ENCODE results near the gene BAIAP2. TPM values are rescaled to one million over a fixed set of nuclear protein-coding genes. Genes with fewer than 3 reads are reported as not detected.

The BAIAP2 gene
- total and polyA plus RNA-seq, 2 of the 13 experiments (the other 11 are each of a cell fraction or from before 2014, with no cell fraction given) = 22.5 to 24.0 TPM

GRCh38 chr17:81143717-81144422 lies 108.9 kb downstream of the BAIAP2 start (continued):
- TF ChIP-seq PRDM15 (CRISPR knock-in tag; IDR thresholded peaks at IDR 0.05) (no peak), ZNF781 (CRISPR knock-in tag; IDR thresholded peaks at IDR 0.05; ENCODE audit: borderline replicate concordance, not compliant biosample characterization) (no peak), ZFP41 (CRISPR knock-in tag; IDR thresholded peaks at IDR 0.05; ENCODE audit: borderline replicate concordance) (no peak), KDM1A (CRISPR knock-in tag; IDR thresholded peaks at IDR 0.05) (no peak), STAT5B (CRISPR knock-in tag; IDR thresholded peaks at IDR 0.05) (no peak), PLSCR1 (CRISPR knock-in tag; IDR thresholded peaks at IDR 0.05; ENCODE audit: borderline replicate concordance) (no peak), FLYWCH1 (CRISPR knock-in tag; IDR thresholded peaks at IDR 0.05) (no peak), TBX2 (CRISPR knock-in tag; IDR thresholded peaks at IDR 0.05; ENCODE audit: borderline replicate concordance) (no peak; the same call in 1 of the 2 replicates), RBFOX2 (IDR thresholded peaks at IDR 0.05; ENCODE audit: low read depth, low read length) (no peak), HNF4A (CRISPR knock-in tag; IDR thresholded peaks at IDR 0.05) (peak; percentile 50), SIN3A (IDR thresholded peaks at IDR 0.05; ENCODE audit: borderline replicate concordance, low read depth, low read length) (no peak), ZBTB20 (CRISPR knock-in tag; IDR thresholded peaks at IDR 0.05; ENCODE audit: borderline replicate concordance, low read depth) (no peak), ZNF3 (CRISPR knock-in tag; IDR thresholded peaks at IDR 0.05) (no peak), THRA (CRISPR knock-in tag; IDR thresholded peaks at IDR 0.05; ENCODE audit: borderline replicate concordance) (no peak), ZNF572 (CRISPR knock-in tag; IDR thresholded peaks at IDR 0.05) (no peak), ARNT (IDR thresholded peaks at IDR 0.05) (no peak)
- TF ChIP-seq, protein P1, sequence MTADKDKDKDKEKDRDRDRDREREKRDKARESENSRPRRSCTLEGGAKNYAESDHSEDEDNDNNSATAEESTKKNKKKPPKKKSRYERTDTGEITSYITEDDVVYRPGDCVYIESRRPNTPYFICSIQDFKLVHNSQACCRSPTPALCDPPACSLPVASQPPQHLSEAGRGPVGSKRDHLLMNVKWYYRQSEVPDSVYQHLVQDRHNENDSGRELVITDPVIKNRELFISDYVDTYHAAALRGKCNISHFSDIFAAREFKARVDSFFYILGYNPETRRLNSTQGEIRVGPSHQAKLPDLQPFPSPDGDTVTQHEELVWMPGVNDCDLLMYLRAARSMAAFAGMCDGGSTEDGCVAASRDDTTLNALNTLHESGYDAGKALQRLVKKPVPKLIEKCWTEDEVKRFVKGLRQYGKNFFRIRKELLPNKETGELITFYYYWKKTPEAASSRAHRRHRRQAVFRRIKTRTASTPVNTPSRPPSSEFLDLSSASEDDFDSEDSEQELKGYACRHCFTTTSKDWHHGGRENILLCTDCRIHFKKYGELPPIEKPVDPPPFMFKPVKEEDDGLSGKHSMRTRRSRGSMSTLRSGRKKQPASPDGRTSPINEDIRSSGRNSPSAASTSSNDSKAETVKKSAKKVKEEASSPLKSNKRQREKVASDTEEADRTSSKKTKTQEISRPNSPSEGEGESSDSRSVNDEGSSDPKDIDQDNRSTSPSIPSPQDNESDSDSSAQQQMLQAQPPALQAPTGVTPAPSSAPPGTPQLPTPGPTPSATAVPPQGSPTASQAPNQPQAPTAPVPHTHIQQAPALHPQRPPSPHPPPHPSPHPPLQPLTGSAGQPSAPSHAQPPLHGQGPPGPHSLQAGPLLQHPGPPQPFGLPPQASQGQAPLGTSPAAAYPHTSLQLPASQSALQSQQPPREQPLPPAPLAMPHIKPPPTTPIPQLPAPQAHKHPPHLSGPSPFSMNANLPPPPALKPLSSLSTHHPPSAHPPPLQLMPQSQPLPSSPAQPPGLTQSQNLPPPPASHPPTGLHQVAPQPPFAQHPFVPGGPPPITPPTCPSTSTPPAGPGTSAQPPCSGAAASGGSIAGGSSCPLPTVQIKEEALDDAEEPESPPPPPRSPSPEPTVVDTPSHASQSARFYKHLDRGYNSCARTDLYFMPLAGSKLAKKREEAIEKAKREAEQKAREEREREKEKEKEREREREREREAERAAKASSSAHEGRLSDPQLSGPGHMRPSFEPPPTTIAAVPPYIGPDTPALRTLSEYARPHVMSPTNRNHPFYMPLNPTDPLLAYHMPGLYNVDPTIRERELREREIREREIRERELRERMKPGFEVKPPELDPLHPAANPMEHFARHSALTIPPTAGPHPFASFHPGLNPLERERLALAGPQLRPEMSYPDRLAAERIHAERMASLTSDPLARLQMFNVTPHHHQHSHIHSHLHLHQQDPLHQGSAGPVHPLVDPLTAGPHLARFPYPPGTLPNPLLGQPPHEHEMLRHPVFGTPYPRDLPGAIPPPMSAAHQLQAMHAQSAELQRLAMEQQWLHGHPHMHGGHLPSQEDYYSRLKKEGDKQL (CRISPR knock-in tag; IDR thresholded peaks at IDR 0.05; ENCODE audit: low read depth) = no peak
